Midbrain (tissue), 1 donor: ENCODE data around the gene MAGEB6.
"Not testable (repeated sequence)": the region's sequence is repeated elsewhere in the genome, so short reads cannot be mapped to it uniquely, and the experiment has no call there.

Experiments used
- DNase-seq: peaks from one replicate; lab custom pipeline; 2025; lab: John Stamatoyannopoulos, UW

The MAGEB6 gene, protein sequence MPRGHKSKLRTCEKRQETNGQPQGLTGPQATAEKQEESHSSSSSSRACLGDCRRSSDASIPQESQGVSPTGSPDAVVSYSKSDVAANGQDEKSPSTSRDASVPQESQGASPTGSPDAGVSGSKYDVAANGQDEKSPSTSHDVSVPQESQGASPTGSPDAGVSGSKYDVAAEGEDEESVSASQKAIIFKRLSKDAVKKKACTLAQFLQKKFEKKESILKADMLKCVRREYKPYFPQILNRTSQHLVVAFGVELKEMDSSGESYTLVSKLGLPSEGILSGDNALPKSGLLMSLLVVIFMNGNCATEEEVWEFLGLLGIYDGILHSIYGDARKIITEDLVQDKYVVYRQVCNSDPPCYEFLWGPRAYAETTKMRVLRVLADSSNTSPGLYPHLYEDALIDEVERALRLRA

DNA sequence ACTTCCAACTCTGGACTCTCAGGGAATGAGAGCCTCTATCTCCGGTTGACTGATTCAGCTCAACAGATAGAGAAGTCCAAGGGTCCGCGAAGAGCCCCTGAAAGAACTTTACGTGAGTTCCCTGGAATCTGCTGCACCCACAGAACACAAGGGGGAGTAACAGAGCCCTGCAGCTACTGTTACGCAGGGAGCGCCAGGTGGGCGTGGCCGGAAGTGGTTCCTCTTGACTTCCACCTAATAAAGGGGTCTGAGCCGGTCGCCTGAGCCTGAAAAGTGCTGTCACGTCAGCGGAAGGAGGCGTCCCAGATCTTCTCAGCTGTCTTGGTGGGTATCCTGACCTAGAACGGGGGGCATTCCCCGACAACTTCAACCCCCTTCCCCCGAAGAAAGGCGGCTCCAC is at the start of gene MAGEB6:
Gene MAGEB6 (plus strand): TSS at position 237 of the 400 bp plus-strand sequence. CDS start 1,407 bp downstream, outside the sequence.
- no peak for DNase-seq

DNA sequence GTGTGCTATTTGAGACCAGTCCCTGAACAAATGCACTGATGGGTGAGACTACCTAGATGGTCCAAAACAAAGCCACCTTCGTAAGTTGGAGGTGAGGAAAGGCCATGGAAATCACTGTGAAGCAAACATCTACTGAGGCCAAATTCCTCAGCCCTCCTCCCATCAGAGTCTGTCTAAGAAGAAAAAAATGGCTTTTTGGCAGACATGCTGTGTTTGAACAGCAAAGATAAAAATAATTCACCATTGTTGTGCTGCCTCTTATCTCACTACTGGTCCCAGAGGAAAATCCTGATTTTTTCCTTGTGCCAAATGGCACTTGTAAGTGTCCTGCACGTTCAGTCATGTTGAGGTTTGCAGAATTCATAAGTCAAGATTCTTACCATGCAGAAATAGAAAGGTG is 46.2 kb upstream of the MAGEB6 start:
- DNase-seq, result no peak

DNA sequence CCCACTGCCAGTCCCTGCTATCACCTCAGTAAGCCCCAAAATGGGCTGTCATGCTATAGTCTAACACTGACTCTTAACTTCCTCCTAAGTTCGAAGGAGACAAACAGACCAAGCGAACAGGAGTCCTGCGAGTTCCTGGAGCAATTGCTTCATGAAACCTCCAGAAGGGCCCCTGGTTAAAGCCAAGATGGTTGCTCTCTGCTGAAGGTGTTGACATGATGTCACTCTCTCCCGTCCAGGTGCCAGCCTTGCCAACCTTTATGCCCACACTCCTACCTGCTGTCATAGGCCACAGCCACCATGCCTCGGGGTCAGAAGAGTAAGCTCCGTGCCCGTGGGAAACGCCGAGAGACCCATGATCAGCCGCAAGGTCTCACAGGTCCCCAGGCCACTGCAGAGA is 31.9 kb upstream of the MAGEB6 start, which contains the start of gene MAGEB6B:
Gene MAGEB6B (plus strand): TSS at position 301 of the 400 bp plus-strand sequence. CDS start 0 bp downstream, at position 301.
- DNase-seq, result no peak

DNA sequence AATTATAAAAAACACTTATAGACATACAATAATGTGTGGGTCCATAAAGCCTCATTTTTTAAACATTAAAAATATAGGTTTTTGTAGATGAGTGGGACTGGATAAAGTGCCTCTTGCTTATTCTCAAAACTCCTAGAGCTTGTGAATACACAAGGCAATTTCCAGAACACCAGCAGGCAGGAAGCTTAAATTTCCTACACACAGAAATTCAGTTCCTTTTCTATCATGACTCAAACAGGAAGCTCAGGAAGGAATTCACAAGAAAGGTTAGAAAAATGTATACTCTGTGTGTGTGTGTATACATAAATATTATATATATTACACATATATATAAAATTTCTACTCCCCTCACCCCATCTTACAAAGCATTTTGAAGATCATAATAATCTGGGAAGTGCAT is 11.3 kb downstream of the MAGEB6 start:
- DNase-seq, result no peak

DNA sequence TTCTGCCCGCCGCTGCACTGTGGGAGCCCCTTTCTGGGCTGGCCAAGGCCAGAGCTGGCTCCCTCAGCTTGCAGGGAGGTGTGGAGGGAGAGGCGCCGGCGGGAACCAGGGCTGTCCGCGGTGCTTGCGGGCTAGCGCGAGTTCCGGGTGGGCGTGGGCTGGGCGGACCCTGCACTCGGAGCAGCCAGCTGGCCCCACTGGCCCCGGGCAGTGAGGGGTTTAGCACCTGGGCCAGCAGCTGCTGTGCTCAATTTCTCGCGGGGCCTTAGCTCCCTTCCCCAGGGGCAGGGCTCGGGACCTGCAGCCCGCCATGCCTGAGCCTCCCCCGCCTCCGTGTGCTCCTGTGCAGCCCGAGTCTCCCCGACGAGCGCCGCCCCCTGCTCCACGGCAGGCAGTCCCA is 12.5 kb downstream of the MAGEB6 start:
- not testable (repeated sequence) for DNase-seq

DNA sequence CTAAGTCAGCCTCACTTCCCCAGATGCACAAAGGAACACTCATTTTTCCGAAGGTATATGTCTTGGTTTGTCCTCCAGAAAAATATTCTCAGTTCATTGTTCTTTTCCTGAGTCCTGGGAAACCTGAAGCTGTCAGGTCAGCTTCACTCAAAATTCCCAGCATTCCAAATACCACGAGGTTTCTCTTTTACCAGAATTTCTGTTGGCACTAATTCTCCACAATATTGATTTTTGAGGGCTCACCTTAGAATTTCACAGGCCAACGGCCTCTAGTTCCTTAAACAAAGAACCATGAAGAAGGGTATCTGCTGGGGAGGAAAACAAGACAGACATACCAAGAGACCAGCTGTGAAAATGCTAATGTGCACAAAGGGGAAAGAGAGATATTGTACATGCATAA is 15.8 kb downstream of the MAGEB6 start:
- no peak for DNase-seq

DNA sequence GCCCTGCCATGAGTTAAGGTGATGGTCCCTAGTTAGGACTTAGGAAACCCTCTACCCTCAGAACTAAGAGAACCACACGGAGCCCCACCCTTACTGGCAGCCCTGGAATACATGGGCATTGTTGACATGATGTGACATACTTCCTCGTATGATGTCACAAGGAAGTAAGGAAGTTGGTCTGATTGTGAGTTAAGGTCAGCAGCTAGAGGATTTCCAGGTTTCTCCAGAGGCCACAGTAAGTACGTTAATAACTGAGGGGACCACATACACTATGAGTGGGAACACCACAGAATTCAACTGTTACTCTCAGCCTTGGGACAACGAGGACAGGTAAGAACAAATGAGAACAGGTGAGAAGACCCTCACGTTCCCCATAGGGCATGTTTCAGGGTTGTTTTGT is 23.6 kb downstream of the MAGEB6 start, which contains the start of gene MAGEB5:
Gene MAGEB5 (plus strand): TSS at position 301 of the 400 bp plus-strand sequence. CDS start 1,133 bp downstream, outside the sequence.
- no peak for DNase-seq

DNA sequence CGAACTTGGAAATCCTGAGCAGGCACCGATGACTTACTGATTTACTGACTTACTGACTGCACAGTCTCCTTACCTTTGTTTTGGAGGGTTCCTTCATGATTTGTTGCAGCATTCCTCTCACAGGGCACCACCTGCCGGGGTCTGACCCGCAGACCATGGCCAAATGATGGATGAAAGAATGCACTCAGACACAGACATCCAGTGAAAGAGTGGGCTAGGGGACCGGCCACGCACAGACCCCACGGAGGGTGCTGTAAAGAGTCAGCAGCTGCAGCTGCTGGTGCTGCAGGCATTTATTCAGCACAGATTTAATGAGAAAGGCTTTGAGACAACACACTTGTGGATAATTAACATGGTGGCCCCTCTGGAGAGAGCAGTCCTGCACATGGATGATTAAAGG is 27.1 kb downstream of the MAGEB6 start:
- no peak for DNase-seq

DNA sequence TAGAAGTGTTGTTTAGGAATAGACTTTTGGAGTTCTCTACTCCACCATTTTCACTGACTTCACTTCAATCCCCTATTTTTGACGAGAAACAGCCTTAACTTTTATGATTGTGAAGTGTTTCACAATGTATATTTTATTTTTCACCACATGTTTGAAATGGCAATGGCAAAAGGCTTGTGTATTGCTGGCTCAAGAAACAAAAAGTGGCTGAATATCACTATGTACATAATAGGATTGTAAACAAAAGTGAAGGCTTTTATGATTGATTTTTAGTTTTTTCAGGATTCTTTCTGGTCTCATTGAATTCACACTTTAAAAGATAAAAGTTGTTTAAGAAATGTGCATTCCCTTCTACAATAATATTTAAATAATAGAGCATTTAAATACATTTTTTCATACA is 41.9 kb downstream of the MAGEB6 start:
- DNase-seq, result no peak
